A549 (cell line): ENCODE results near the gene CFL1. TPM values are rescaled to one million over a fixed set of nuclear protein-coding genes. Genes with fewer than 3 reads are reported as not detected.

ENCODE experiments used
- ATAC-seq, 2 experiments: fragments of 200-7000 bp in 1 of 2; fragments of >200 bp in 1 of 2; cut with Nextera tagmentation in 1 of 2; cut with Tn5 transposase in 1 of 2; 3 replicates each; pipeline versions ENCODE4 v1.8.0 to v1.9.1; 2018 to 2020; ENCODE audit warnings: mild to moderate bottlenecking in 1 of 2, moderate library complexity in 1 of 2
- CTCF ChIA-PET: fragments of 300-600 bp; sonication (Branson Sonifier 250); formaldehyde crosslinking; extraction: SDS; loops from one replicate; lab custom pipeline; 2021; ENCODE audit warnings: antibody characterized with exemption, inconsistent platforms; lab: Yijun Ruan, JAX
- POLR2A ChIA-PET: fragments of 350-600 bp; formaldehyde crosslinking; extraction: SDS; loops from one replicate; lab custom pipeline; 2021; ENCODE audit warnings: antibody characterized with exemption, inconsistent platforms; lab: Yijun Ruan, JAX
- DNase-seq, 2 experiments: peaks; one replicate each; pipeline versions ENCODE4 v3.0.0 to v3.0.0-alpha.2; 2011 to 2016; ENCODE audit warnings: low read depth in 1 of 2, low spot score in 1 of 2
- FAIRE-seq: peaks from 2 replicates; lab custom pipeline; 2011; peaks lifted over from hg19 to GRCh38; lab: Jason Lieb, UNC
- H3K27ac ChIP-seq, 2 experiments: fragments of >200 bp; sonication (Bioruptor Twin); formaldehyde crosslinking; 3 replicates each; pipeline ENCODE4 v1.5.1; 2016 to 2017
- H3K4me1 ChIP-seq: fragments of >200 bp; sonication (Bioruptor Twin); formaldehyde crosslinking; 3 replicates; pipeline ENCODE4 v1.6.1; 2016
- H3K4me2 ChIP-seq: fragments of >200 bp; sonication (Bioruptor Twin); formaldehyde crosslinking; 3 replicates; pipeline ENCODE4 v1.6.1; 2016
- H3K4me3 ChIP-seq: fragments of >200 bp; sonication (Bioruptor Twin); formaldehyde crosslinking; 3 replicates; pipeline ENCODE4 v1.5.1; 2016
- H3K9me3 ChIP-seq: fragments of >200 bp; sonication (Bioruptor Twin); formaldehyde crosslinking; 3 replicates; pipeline ENCODE4 v1.6.1; 2016
- CHD2 ChIP-seq: fragments of 150-350 bp; IDR thresholded peaks from 2 replicates; pipeline ENCODE4 v1.6.1; 2014; ENCODE audit warnings: low read length; ENCODE audit not compliant: partially characterized antibody
- FOSB ChIP-seq: fragments of 250-450 bp; sonication (Bioruptor Pico); IDR thresholded peaks from 2 replicates; pipeline ENCODE4 v1.5.0; 2020; ENCODE audit warnings: mild to moderate bottlenecking, moderate library complexity
- FOXS1 ChIP-seq: fragments of 250-450 bp; sonication (Bioruptor Pico); IDR thresholded peaks from 2 replicates; pipeline ENCODE4 v1.5.0; 2020; ENCODE audit warnings: mild to moderate bottlenecking, moderate library complexity
- HOXB5 ChIP-seq: fragments of 250-450 bp; sonication (Bioruptor Pico); IDR thresholded peaks from 2 replicates; pipeline ENCODE4 v1.5.0; 2020; ENCODE audit warnings: mild to moderate bottlenecking, moderate library complexity
- JUN ChIP-seq, 2 experiments: fragments of >200 bp; sonication (Bioruptor Twin); formaldehyde crosslinking; IDR thresholded peaks; 2 replicates in 1 of 2; 3 replicates in 1 of 2; pipeline ENCODE4 v1.6.1; 2016 to 2017
- MAZ ChIP-seq: fragments of 150-350 bp; IDR thresholded peaks from 2 replicates; pipeline ENCODE4 v1.6.1; 2014; ENCODE audit warnings: antibody characterized with exemption, low read depth, low read length, borderline replicate concordance
- PHF8 ChIP-seq: fragments of 200-600 bp; sonication (generic); IDR thresholded peaks from 2 replicates; pipeline ENCODE4 v1.6.1; 2016; ENCODE audit warnings: low read depth, mild to moderate bottlenecking, antibody characterized with exemption, moderate library complexity, borderline replicate concordance
- POLR2A ChIP-seq: IDR thresholded peaks from 2 replicates; pipeline ENCODE4 v1.6.1; 2012; ENCODE audit warnings: mild to moderate bottlenecking, low read length
- RARB ChIP-seq: fragments of 250-450 bp; sonication (Bioruptor Pico); IDR thresholded peaks from 2 replicates; pipeline ENCODE4 v1.8.0; 2021; ENCODE audit warnings: mild to moderate bottlenecking, moderate library complexity
- RCOR1 ChIP-seq: fragments of 150-350 bp; IDR thresholded peaks from 2 replicates; pipeline ENCODE4 v1.6.1; 2014; ENCODE audit warnings: antibody characterized with exemption, low read length, low read depth
- RFX5 ChIP-seq: fragments of 450-650 bp; IDR thresholded peaks from 2 replicates; pipeline ENCODE4 v1.7.1; 2014; ENCODE audit warnings: antibody characterized with exemption, mild to moderate bottlenecking, moderate library complexity
- SMC3 ChIP-seq: fragments of >200 bp; sonication (Bioruptor Twin); formaldehyde crosslinking; IDR thresholded peaks from 3 replicates; pipeline ENCODE4 v1.6.1; 2018; ENCODE audit warnings: inconsistent platforms
- TFCP2L1 ChIP-seq: fragments of 250-450 bp; sonication (Bioruptor Pico); IDR thresholded peaks from 2 replicates; pipeline ENCODE4 v1.5.0; 2021; ENCODE audit warnings: mild to moderate bottlenecking
- TP53 ChIP-seq: fragments of 250-450 bp; sonication (Bioruptor Pico); IDR thresholded peaks from 2 replicates; pipeline ENCODE4 v1.5.0; 2021; ENCODE audit warnings: mild to moderate bottlenecking, moderate library complexity
- ZFP36 ChIP-seq: fragments of 450-650 bp; IDR thresholded peaks from 2 replicates; pipeline ENCODE4 v1.6.1; 2014; ENCODE audit warnings: borderline replicate concordance; ENCODE audit not compliant: partially characterized antibody
- WGBS: methylation state at CpG from one replicate; pipeline ENCODE4 v1.1.6; 2017; ENCODE audit errors: missing lambda C conversion rate; 5-methylcytosine and 5-hydroxymethylcytosine counted together
- polyA minus RNA-seq: library from RNA; depleted of rRNA, polyadenylated mRNA; stranded (reverse); fragments of >200 nt; gene quantifications from 2 replicates; pipeline ENCODE4 v1.2.3, GENCODE V29; 2011; rRNA and poly(A)+ RNA removed
- polyA plus RNA-seq, 4 experiments: library from polyadenylated mRNA; depleted of rRNA in 3 of 4; stranded (reverse); fragments of >200 nt; fragmentation: RNase III in 1 of 4; extraction: RNeasy Plus Mini Kit Qiagen cat#74134 plus additional on column Dnase treatment in 1 of 4; gene quantifications; 2 replicates in 3 of 4; 3 replicates in 1 of 4; pipeline ENCODE4 v1.2.3, GENCODE V29; 2011 to 2017
- TF ChIP-seq, protein P1 (sequence below): IDR thresholded peaks from 2 replicates; pipeline ENCODE4 v1.6.1; 2012
- TF ChIP-seq, protein P2 (sequence below): IDR thresholded peaks from 2 replicates; pipeline ENCODE4 v1.6.1; 2012; ENCODE audit warnings: low read depth, borderline replicate concordance
- TF ChIP-seq, protein P3 (sequence below): IDR thresholded peaks from 2 replicates; pipeline ENCODE4 v1.6.1; 2012
- TF ChIP-seq, protein P4 (sequence below): fragments of 200-600 bp; sonication (generic); IDR thresholded peaks from 2 replicates; pipeline ENCODE4 v1.6.1; 2016; ENCODE audit warnings: antibody characterized with exemption, mild to moderate bottlenecking, moderate library complexity
- TF ChIP-seq, protein P5 (sequence below): fragments of >200 bp; sonication (Bioruptor Twin); formaldehyde crosslinking; IDR thresholded peaks from 3 replicates; pipeline ENCODE4 v1.6.1; 2016

The CFL1 gene
- polyA plus RNA-seq (2011; rRNA removed) (1,346 and 1,591 TPM in 2 replicates), polyA plus RNA-seq (2017; fragmentation: RNase III; extraction: RNeasy Plus Mini Kit Qiagen cat#74134 plus additional on column Dnase treatment) (1,780 to 1,825 TPM (median 1,795 TPM) in 3 replicates), polyA minus RNA-seq (1,636 and 1,975 TPM in 2 replicates)
- polyA plus RNA-seq (2012; cell fraction: cytosol; rRNA removed) = 3,148 and 3,959 TPM in 2 replicates
- polyA plus RNA-seq (2012; cell fraction: nucleus; rRNA removed) = 2,297 and 3,054 TPM in 2 replicates

DNA sequence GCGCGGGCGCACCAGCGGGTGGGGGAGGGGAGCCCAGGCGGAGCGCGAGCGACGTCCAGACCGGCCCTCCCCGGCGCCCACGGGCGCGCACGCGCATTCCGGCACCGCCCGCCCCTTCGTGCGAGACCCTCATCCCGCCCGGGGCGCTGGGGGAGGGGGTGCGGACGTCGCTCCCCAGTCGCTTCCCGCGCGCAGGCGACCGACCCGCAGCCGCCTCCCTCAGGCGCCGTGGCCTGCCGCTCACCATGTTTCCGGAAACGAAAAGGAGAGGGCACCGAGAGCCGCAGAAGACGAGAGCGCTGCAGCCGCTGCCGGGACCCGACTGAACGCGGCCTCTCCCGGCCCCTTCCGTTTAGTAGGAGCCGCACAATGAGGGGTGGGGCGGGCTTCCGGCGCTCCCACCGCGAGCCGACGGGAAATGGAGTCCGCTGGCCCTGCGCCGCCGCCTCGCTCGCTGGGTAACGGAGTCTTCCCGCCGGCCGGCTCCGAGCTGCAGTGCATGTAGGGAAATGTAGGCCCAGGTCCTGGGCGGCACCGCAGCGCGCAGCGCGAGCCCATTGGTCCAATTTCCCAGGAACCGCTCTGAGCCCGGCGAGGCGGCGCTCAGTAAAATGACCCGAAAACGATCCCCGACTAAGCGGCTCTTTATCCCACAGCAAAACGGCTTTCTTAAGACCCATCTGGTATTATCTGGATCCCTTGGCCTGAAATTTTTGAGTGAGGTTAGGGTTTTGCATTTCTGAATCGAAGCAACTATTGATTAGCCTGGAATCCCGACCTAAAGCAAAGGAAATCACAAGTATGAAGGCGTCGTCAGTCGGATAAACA, at the start of gene CFL1:
Gene CFL1 (minus strand): TSS at position 328 of the 828 bp plus-strand sequence. CDS start 81 bp downstream, at position 247.
- no peak for FAIRE-seq
- peak; percentile 90 to 99 for DNase-seq
- Histone ChIP-seq H3K27ac (peak within 1 kb of the TSS; percentile 95 to 97), H3K4me2 (peak within 1 kb of the TSS; percentile 88), H3K9me3 (no peaks in the 10 kb centered on the region), H3K4me3 (peak within 1 kb of the TSS; percentile 70), H3K4me1 (peaks cover 33% of the 10 kb centered on the region)
- TF ChIP-seq TP53 = peak; percentile 76
- TF ChIP-seq ZFP36 = no peak
- no peak for TF ChIP-seq FOSB (CRISPR knock-in tag)
- TF ChIP-seq HOXB5 = no peak
- TF ChIP-seq RFX5 = 0 out of 2 replicates have a peak, but pooled peaks have one; percentile 44
- no peak for TF ChIP-seq RCOR1
- TF ChIP-seq POLR2A = peak; percentile 97
- peak; percentile 35 for TF ChIP-seq CHD2
- TF ChIP-seq, protein P1, sequence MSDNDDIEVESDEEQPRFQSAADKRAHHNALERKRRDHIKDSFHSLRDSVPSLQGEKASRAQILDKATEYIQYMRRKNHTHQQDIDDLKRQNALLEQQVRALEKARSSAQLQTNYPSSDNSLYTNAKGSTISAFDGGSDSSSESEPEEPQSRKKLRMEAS = peak; percentile 34; the same call in 1 of the 2 replicates
- TF ChIP-seq RARB (CRISPR knock-in tag) = no peak
- TF ChIP-seq FOXS1 (CRISPR knock-in tag) = no peak
- TF ChIP-seq JUN (IDR thresholded peaks at IDR 0.05) = peak; percentile 96 to 99
- TF ChIP-seq, protein P2, sequence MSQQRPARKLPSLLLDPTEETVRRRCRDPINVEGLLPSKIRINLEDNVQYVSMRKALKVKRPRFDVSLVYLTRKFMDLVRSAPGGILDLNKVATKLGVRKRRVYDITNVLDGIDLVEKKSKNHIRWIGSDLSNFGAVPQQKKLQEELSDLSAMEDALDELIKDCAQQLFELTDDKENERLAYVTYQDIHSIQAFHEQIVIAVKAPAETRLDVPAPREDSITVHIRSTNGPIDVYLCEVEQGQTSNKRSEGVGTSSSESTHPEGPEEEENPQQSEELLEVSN = peak; percentile 65; the same call in 1 of the 2 replicates
- TF ChIP-seq SMC3 = 0 out of 3 replicates have a peak, but pooled peaks have one; percentile 11
- TF ChIP-seq PHF8 = peak; percentile 93
- TF ChIP-seq TFCP2L1 = peak; percentile 71
- TF ChIP-seq, protein P3, sequence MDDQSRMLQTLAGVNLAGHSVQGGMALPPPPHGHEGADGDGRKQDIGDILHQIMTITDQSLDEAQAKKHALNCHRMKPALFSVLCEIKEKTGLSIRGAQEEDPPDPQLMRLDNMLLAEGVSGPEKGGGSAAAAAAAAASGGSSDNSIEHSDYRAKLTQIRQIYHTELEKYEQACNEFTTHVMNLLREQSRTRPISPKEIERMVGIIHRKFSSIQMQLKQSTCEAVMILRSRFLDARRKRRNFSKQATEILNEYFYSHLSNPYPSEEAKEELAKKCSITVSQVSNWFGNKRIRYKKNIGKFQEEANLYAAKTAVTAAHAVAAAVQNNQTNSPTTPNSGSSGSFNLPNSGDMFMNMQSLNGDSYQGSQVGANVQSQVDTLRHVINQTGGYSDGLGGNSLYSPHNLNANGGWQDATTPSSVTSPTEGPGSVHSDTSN = peak; percentile 73; the same call in 1 of the 2 replicates
- TF ChIP-seq, protein P4, sequence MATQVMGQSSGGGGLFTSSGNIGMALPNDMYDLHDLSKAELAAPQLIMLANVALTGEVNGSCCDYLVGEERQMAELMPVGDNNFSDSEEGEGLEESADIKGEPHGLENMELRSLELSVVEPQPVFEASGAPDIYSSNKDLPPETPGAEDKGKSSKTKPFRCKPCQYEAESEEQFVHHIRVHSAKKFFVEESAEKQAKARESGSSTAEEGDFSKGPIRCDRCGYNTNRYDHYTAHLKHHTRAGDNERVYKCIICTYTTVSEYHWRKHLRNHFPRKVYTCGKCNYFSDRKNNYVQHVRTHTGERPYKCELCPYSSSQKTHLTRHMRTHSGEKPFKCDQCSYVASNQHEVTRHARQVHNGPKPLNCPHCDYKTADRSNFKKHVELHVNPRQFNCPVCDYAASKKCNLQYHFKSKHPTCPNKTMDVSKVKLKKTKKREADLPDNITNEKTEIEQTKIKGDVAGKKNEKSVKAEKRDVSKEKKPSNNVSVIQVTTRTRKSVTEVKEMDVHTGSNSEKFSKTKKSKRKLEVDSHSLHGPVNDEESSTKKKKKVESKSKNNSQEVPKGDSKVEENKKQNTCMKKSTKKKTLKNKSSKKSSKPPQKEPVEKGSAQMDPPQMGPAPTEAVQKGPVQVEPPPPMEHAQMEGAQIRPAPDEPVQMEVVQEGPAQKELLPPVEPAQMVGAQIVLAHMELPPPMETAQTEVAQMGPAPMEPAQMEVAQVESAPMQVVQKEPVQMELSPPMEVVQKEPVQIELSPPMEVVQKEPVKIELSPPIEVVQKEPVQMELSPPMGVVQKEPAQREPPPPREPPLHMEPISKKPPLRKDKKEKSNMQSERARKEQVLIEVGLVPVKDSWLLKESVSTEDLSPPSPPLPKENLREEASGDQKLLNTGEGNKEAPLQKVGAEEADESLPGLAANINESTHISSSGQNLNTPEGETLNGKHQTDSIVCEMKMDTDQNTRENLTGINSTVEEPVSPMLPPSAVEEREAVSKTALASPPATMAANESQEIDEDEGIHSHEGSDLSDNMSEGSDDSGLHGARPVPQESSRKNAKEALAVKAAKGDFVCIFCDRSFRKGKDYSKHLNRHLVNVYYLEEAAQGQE = peak; percentile 56; the same call in 1 of the 2 replicates
- peak; percentile 75; the same call in 1 of the 2 replicates for TF ChIP-seq MAZ
- TF ChIP-seq, protein P5, sequence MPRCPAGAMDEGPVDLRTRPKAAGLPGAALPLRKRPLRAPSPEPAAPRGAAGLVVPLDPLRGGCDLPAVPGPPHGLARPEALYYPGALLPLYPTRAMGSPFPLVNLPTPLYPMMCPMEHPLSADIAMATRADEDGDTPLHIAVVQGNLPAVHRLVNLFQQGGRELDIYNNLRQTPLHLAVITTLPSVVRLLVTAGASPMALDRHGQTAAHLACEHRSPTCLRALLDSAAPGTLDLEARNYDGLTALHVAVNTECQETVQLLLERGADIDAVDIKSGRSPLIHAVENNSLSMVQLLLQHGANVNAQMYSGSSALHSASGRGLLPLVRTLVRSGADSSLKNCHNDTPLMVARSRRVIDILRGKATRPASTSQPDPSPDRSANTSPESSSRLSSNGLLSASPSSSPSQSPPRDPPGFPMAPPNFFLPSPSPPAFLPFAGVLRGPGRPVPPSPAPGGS = peak; percentile 99
- CTCF ChIA-PET = interaction anchor here (0.7 to 7.6 kb wide), 6 partner anchors 12 to 79 kb away, joined by 3 to 195 read pairs (median 8); partner anchors contain the start of genes CCDC85B, EFEMP2 and FIBP
- POLR2A ChIA-PET = interaction anchor here (0.5 to 3.4 kb wide), 19 partner anchors 9 to 363 kb away, joined by 3 to 36 read pairs (median 5); partner anchors contain the start of genes CCDC85B, EFEMP2, FIBP and KAT5
- peak; percentile 55 to 76 for ATAC-seq
- WGBS = 1% methylated on average over 34 of the region's 92 CpGs
